CD4-positive, alpha-beta T cell treated with Interleukin-4 for 4 hours (primary cell): ENCODE data around the gene NSD1.

ENCODE experiments used
- DNase-seq: peaks from one replicate; pipeline ENCODE4 v3.0.0-alpha.2; 2020

The NSD1 gene

DNA sequence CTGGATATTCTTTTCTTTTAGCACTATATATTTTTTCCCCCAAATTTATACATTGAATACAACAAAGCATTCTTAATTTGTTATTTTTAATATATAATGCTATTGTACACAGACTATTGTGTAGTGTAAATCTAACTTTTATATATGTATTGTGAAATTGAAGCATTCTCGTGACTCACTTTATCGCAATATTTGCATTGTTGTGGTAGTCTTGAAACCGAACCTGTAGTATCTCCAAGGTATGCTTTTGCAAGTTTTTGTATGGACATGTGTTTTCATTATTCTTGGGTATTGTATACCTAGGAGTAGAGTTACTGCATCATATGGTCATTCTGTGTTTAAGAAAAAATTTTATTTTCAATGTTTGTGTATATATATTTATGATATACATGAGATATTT, 49.6 kb downstream of the NSD1 start:
- DNase-seq: no peak

DNA sequence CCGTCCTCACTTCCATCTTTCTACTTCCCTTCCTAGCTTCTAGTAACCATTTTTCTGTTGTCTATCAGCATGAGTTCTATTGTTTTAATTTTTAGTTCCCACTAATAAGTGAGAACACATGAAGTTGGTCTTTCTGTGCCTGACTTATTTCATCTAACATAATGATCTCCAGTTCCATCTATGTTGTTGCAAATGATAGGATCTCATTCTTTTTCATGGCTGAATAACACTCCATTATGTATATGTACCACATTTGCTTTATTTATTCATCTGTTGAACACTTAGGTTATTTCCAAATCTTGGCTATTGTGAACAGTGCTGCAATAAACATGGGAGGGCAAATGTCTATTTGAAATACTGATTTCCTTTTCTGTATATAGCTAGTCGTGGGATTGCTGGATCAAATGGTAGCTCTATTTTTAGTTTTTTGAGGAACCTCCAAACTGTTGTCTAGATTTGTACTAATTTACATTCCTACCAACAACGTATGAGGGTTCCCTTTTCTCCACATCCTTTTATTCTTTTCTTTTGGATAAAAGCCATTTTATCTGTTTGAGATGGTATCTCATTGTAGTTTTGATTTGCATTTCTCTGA, 50.3 kb downstream of the NSD1 start:
- DNase-seq: no peak

DNA sequence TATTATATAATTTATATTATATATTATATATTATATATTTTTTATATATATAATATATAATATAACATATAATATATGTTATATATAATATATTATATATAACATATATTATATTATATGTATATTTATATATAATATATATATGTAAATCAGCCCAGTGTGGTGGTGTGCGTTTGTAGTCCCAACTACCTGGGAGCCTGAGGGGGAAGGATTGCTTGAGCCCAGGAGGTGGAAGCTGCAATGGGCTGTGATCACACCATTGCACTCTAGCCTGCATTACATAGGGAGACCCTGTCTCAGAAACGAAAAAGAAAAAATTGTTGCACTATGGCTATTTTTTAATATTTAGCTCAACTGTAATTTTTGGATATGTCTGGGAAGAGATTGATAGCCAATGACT, 52.4 kb downstream of the NSD1 start:
- DNase-seq: no peak

DNA sequence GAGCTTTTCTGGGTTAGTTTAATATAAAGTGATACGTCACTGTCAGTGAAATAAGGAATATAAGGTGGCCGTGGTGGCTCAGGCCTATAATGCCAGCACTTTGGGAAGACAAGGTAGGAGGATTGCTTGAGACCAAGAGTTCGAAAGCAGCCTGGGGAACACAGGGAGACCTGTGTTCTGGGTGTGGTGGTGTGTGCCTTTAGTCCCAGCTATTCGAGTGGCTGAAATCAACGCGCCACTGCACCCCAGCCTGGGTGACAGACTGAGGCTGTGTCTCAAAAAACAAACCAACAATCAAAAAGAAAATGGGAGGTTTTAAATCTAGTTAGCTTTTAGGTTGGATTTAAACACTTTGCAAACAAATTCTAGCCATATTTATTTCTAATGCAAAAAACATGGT, 53.1 kb downstream of the NSD1 start:
- DNase-seq: no peak

DNA sequence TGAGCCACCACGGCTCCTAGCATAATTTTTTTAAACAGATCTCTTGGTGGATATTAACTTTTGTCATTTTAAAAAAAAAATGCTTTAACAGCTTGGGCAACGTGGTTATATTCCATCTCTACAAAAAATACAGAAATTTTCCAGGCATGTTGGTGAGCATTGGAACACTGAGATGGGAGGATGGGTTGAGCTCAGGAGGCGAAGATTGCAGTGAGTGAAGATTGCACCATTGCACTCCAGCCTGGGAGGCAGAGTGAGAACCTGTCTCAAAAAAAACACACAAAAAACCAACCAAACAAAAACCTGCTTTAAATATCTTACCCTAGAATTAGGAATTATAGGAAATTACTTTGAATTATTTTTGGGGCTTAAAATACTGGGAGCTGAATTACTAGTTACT, 55.2 kb downstream of the NSD1 start:
- DNase-seq: no peak

DNA sequence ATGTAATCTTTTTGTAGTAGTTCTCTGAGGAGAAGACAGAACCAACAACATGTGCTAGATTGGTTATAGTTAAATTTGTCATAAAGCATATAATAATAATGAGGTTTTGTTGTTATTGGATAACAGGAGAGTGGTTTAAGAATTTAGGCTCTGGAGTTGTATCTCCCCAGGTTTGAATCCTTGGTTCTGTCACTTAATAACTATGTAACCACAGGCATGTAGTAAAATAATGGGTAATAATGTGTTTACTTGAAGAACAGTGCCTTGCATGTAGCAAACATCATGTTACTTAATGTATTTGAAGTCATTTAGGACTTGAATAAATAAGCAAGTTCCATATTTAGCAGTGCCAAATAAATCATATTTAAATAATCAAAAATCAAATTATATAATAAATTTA, 55.8 kb downstream of the NSD1 start:
- DNase-seq: no peak

DNA sequence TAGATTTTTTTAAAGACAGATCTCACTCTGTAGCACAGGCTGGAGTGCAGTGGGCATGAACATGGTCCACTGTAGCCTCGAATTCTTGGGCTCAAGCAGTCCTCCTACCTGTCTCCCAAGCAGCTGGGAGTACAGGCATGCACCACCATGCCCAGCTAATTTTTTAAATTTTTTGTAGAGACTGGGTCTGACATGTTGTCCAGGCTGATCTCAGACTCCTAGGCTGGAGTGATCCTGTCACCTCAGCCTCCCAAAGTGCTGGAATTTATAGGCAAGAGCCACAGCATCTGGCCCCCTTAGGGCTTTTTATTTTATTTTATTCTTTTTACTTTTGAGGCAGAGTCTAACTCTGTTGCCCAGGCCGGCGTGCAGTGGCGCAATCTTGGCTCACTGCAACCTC, 56.4 kb downstream of the NSD1 start:
- no peak for DNase-seq

DNA sequence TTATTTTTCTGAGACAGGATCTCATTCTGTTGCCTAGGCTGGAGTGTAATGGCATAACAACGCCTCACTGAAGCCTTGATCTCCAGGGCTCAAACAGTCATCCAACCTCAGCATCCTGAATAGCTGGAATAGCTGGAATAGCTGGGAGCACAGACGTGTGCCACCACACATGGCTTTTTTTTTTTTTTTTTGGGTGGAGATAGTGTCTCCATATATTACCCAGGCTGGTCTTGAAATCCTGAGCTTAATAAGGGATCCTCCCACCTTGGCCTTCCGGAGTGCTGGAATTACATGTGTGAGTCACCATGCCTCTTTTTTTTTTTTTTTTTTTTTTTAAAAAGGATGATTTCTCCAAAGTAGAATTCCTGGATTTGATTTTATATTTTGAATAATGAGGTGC, 60.7 kb downstream of the NSD1 start:
- DNase-seq: no peak

DNA sequence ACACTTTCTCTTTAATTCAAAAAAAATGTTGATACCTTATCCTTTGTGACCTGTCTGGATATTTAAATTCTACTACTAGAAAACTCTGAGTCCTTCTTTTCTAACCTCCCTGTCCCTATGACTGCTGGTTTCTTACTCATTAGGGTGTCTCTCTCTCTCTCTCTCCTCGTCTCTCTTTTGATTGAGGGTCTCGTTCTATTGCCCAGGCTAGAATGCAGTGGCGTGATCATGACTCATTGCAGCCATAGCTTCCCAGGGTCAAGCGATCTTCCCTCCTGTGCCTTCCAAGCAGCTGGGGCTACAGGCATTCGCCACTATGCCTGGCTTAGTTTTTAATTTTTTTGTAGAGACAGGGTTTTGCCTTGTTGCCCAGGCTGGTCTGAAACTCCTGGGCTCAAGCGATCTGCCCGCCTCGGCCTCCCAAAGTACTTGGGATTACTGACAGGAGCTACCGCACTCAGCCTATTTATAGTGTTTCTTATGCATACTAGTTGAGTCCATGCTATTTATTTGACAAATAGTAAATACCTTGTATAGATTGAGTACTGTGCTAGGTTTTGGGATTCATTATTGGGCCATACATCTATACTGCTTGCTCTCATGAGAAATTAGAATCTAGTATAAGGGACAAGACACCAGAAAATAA, 61.9 kb downstream of the NSD1 start:
- DNase-seq: no peak

DNA sequence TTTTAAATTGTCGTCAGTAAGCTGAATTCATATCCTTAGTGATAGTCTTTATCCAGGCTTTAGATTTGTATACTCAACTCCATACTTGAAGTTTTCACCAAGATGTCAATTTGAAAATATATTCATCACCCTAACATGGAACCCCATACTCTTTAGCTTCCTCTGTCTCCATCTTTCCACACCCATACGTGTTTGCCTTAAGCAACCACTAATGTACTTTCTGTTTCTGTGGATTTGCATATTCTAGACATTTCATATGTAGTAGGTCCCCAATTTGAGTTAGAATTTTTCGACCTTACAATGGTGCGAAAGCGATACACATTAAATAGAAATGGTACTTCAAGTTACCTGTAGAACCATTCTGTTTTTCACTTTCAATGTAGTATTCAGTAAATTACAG, 65.2 kb downstream of the NSD1 start:
- no peak for DNase-seq

DNA sequence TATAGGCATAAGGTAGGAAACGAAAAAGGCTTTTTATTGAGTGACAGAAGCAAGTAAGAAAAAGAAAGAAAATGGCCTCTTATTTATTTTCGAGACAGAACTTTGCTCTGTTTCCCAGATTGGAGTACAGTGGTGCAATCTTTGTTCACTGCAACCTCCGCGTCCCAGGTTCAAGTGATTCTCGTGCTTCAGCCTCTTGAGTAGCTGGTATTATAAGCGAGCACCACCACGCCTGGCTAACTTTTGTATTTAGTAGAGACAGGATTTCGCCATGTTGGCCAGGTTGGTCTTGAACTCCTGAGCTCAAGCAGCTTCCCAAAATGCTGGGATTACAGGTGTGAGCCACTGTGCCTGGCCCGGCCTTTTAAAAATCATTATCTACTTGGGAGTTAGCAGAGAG, 70.7 kb downstream of the NSD1 start:
- no peak for DNase-seq

DNA sequence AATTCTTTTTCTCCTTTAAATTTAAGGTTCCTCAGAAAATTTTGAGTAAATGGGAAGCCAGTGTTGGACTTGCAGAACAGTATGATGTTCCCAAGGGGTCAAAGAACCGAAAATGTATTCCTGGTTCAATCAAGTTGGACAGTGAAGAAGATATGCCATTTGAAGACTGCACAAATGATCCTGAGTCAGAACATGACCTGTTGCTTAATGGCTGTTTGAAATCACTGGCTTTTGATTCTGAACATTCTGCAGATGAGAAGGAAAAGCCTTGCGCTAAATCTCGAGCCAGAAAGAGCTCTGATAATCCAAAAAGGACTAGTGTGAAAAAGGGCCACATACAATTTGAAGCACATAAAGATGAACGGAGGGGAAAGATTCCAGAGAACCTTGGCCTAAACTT, 76.0 kb downstream of the NSD1 start:
- DNase-seq: no peak

DNA sequence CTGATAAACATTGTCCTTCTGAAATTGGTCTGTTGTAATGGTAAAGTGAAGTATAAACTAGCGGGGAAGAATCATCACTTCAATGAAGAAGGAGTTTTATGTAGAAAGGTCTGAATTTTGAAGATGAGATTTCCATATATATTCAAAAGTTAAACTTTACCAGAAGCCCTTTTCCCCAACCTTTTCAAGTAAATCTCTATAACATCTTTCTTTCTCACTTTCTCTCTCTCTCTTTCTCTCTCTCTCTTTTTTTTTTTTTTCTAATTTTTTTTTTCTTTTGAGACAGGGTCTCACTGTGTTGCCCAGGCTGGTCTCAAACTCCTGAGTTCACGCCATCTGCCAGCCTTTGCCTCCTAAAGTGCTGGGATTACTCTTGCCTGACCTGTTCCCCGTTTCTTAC, 78.7 kb downstream of the NSD1 start:
- DNase-seq: no peak

DNA sequence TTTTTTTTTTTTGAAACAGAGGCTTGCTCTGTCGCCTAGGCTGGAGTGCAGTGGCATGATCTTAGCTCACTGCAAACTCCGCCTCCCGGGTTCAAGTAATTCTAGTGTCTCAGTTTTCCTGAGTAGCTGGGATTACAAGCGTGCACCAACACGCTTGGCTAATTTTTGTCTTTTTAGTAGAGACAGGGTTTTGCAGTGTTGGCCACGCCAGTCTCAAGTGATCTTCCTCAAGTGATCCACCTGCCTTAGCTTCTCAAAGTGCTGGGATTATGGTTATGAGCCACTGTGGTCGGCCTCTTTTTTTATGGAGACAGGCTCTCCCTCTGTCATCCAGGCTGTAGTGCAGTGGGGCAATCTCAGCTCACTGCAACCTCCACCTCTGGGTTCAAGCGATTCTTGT, 87.0 kb downstream of the NSD1 start:
- DNase-seq: no peak

DNA sequence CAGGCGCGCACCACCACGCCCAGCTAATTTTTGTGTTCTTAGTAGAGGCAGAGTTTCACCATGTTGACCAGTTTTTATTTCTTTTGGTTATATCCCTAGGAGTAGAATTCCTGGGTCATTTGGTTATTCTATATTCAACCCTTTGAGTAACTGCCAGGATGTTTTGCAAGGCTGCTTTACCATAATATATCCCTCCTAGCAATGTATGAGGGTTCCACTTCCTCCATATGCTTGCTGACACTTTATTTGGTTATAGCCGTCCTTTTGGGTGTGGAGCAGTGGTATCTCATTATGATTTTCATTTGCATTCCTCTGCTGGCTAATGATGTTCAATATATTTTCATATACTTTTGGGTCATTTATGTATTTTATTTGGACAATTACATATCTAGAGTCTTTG, 88.7 kb downstream of the NSD1 start:
- no peak for DNase-seq

DNA sequence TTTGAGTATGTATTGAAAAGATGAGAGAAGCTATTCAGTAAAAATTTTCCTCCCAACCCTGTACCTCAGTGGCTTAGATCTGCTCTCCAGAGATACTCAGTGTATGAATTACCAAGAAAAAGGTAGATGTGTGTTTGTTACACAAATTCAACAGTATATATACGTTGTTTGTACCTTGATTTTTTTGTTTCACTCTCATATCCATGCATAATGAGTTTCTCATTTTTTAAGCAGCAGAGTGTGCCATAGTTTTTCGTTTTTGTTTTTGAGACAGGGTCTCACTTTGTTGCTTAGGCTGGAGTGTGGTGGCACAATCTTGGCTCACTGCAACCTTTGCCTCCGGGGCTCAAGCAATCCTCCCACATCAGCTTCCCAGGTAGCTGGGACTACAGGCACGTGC, 92.2 kb downstream of the NSD1 start:
- no peak for DNase-seq

DNA sequence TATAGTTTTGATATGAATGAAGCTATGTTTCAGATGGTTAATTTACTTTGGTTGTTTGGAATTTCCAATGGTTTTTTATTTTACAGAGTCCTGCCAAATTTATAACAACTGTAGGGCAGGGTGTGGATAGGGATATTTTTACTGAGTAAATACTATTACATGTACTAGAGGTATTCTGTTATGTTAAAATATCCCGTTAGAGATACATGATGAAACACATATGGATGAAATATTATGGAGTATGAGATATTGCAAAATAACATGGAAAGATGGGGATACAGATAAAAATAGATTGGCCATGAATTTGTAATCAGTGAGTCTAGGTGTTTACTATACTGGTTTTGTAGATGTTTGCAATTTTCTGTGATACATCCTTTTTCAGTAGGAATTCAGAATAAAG, 93.3 kb downstream of the NSD1 start:
- DNase-seq: no peak

DNA sequence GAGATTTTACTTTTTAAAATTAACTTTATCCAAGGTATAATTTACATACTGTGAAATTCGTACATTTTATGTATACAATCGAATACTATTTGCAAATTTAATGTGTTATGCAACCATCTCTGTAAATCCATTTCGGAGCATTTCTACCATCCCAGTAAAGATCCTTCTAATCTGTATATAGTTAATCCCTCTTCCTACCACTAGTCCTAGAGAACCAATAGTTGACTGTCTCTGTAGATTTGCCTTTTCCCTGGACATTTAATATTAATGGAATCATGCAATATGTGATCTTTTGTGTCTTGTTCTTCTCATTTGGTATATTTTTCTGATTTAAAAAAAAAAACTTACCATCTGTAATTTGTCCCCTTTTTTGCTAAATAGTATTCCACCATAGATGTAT, 95.2 kb downstream of the NSD1 start:
- DNase-seq: no peak

DNA sequence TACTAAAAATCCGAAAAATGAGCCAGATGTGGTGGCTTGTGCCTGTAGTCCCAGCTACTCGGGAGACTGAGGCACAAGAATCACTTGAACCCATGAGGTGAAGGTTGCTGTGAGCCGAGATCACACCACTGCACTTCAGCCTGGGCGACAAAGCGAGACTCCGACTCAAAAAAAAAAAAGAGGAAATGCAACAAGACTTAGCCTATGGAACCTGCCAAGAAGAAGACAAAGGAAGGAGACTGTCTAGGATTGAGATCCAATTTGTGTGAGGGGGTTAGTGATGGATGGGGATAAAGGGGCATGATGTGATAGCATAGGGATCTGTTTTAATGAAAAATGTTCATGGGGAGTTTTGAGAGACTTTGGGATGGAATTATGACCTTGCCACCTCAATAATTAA, 97.1 kb downstream of the NSD1 start:
- no peak for DNase-seq

DNA sequence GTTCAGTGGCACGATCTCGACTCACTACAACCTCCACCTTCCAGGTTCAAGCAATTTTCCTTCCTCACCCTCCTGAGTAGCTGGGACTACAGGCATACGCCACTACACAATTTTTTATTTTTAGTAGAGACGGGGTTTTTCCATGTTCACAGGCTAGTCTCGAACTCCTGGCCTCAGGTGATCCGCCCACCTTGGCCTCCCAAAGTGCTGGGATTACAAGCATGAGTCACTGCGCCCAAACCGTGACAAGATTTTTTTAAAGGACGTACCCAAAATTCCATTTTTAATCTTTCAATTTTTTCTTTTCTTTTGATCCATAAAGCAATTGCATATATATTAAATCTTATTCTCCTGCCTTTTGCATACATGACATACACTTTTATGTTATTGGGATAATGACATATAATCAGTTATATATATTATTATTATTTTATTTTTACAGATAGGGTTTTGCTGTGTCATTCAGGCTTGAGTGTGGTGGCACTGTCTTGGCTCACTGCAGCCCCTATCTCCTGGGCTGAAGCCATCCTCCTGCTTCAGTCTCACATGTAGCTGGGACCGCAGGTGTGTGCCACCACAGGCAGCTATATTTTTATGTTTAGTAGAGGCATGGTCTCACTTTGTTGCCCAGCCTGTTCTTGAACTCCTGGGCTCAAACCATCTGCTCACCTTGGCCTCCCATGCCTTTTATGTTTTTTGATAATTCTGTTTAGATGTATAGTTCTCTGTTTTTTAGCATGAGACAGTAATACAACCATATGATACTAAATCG, 98.1 kb downstream of the NSD1 start:
- no peak for DNase-seq

DNA sequence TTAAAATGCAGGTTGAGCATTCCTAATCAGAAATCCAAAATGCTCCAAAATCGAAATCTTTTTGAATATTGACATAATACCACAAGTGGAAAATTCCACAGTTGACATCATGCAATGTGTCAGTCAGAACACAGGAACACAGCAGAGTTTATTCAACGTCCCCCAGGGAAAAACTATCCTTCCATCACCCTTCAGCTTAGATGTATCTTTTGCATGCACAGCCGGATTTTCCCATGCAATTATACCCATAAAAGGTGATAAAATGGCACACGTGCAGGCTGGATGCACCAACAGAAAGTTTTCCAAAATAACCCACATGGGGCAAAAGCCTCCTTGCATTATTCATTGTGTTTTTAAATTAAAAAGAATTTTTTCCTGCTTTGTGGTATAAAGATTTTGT, 98.8 kb downstream of the NSD1 start:
- DNase-seq: no peak

DNA sequence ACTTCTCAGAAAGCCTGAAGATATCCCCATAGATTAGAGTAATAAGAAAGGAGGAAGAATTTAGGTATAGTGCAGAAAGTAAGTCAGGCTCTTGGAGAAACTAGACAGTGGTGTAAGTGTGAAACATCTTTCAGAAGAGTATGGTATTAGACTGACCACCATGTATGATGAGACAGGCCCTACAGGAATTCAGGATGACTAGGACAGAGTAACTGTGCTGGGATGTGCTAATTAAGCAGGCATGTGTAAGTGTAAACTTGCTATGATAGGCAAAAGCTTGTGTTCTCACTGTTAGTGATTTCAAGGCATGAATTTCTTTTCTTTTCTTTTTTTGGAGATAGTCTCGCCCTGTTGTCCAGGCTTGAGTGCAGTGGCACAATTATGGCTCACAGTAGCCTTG, 99.2 kb downstream of the NSD1 start:
- DNase-seq: no peak

DNA sequence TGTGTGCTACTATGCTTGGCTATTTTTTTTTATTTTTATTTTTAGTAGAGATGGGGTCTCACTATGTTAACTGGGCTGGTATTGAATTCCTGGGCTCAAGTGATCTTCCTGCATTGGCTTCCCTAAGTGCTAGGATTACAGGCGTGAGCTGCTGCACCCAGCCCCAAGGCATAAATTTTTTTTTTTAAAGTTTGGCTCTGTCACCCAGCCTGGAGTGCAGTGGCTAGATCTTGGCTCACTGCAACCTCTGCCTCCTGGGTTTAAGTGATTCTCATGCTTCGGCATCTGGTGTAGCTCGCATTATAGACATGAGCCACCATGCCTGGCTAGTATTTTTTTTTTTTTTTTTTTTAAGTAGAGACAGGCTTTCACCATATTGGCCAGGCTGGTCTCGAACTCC, 99.6 kb downstream of the NSD1 start:
- DNase-seq: no peak

DNA sequence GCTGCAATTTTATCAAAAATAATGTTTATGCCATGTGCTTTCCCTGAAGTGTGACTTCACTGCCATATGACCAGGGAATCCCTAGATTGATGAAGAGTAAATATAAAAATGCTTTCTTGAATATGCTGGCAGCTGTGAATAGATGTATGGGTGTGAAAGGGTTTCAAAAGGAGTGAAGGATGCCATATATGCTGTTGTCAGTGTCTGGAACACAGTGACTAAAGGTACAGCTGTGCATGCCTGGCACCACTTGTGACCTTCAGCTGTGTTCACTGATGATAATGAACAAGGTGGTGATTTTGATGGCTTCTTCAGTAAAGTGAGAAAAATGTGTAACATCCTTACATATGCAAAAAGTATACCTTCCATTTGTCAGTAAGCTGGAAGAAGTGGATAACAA, 100.2 kb downstream of the NSD1 start:
- no peak for DNase-seq

DNA sequence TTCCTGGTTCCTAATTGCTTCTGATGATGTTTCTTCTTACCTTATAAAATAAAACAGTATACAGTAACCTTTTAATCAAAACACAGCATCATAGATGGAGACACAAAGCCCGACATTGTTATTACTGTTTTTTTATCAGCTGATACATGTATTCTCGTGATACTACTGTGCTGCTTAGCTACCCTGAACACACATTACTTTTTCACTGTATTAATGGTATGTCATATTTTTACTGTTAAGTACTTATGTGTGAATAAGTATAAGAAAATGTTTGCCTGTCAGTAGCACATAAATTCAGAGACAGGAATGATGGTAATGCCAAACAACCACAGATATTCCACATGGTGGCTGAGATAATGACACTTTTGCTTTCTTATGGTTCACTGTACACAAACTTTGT, 101.3 kb downstream of the NSD1 start:
- no peak for DNase-seq
